Activated T-cell treated with anti-CD3 and anti-CD28 coated beads, Interleukin-2, amount 50 U/mL, for 24 hours (primary cell): ENCODE results near the gene ISG20L2.

Source experiments
- DNase-seq: peaks from one replicate; pipeline ENCODE4 v3.0.0-alpha.2; 2020
- H3K27ac Mint-ChIP-seq: 2 replicates; pipeline ENCODE4 v1.8.0; 2020; ENCODE audit warnings: mild to moderate bottlenecking, mixed read lengths
- H3K27me3 Mint-ChIP-seq: 2 replicates; pipeline ENCODE4 v1.8.0; 2020; ENCODE audit warnings: mixed read lengths
- H3K36me3 Mint-ChIP-seq: 2 replicates; pipeline ENCODE4 v1.8.0; 2020; ENCODE audit warnings: low read depth, mixed read lengths
- H3K4me1 Mint-ChIP-seq: 2 replicates; pipeline ENCODE4 v1.8.0; 2020; ENCODE audit warnings: low read depth, mixed read lengths
- H3K4me3 Mint-ChIP-seq: 2 replicates; pipeline ENCODE4 v1.8.0; 2020; ENCODE audit warnings: mild to moderate bottlenecking, moderate library complexity, mixed read lengths
- H3K9me3 Mint-ChIP-seq: 2 replicates; pipeline ENCODE4 v1.8.0; 2020; ENCODE audit warnings: mixed read lengths

ISG20L2 gene

GRCh38 chr1:156682166-156682890 is 46.2 kb downstream of the ISG20L2 start:
- Mint-ChIP-seq H3K36me3 (no peaks in the 10 kb centered on the region), H3K4me1 (peaks cover 29% of the 10 kb centered on the region), H3K9me3 (no peaks in the 10 kb centered on the region), H3K27me3 (peaks cover 58% of the 10 kb centered on the region), H3K27ac (no peak overlapping the region), H3K4me3 (no peak overlapping the region)
- DNase-seq = no peak

GRCh38 chr1:156681196-156681960 is 47.2 kb downstream of the ISG20L2 start:
- Mint-ChIP-seq H3K4me3 (no peak overlapping the region), H3K27me3 (peaks cover 64% of the 10 kb centered on the region), H3K27ac (no peak overlapping the region), H3K9me3 (no peaks in the 10 kb centered on the region), H3K4me1 (peaks cover 32% of the 10 kb centered on the region), H3K36me3 (no peaks in the 10 kb centered on the region)
- no peak for DNase-seq

GRCh38 chr1:156680056-156680455 is 48.5 kb downstream of the ISG20L2 start:
- Mint-ChIP-seq H3K27me3 (peaks cover 73% of the 10 kb centered on the region), H3K4me1 (peaks cover 32% of the 10 kb centered on the region), H3K4me3 (no peak overlapping the region), H3K9me3 (no peaks in the 10 kb centered on the region), H3K36me3 (no peaks in the 10 kb centered on the region), H3K27ac (no peak overlapping the region)
- DNase-seq = no peak

- Mint-ChIP-seq H3K27me3 (peaks cover 75% of the 10 kb centered on the region), H3K9me3 (no peaks in the 10 kb centered on the region), H3K4me1 (peaks cover 14% of the 10 kb centered on the region), H3K27ac (no peak overlapping the region), H3K36me3 (no peaks in the 10 kb centered on the region), H3K4me3 (no peak overlapping the region)
- DNase-seq = peak; percentile 60
Observed at GRCh38 chr1:156677616-156678596, 50.7 kb downstream of the ISG20L2 start.

- peak within 1 kb of the TSS; percentile 40 for H3K4me3 Mint-ChIP-seq
- H3K27ac Mint-ChIP-seq = no peak within 1 kb of the TSS
- peak; percentile 35 for DNase-seq
- H3K27me3 Mint-ChIP-seq = peaks cover 71% of the 10 kb centered on the region
- no peaks in the 10 kb centered on the region for H3K36me3 Mint-ChIP-seq
- peaks cover 14% of the 10 kb centered on the region for H3K4me1 Mint-ChIP-seq
- H3K9me3 Mint-ChIP-seq = no peaks in the 10 kb centered on the region
Observed at GRCh38 chr1:156676820-156677615, 51.5 kb downstream of the ISG20L2 start, which contains the start of gene NES. Gene NES (minus strand): TSS chr1:156677407. CDS start chr1:156677264, 143 bp downstream.

GRCh38 chr1:156676114-156676819 is 52.3 kb downstream of the ISG20L2 start:
- Mint-ChIP-seq H3K4me1 (peaks cover 14% of the 10 kb centered on the region), H3K9me3 (no peaks in the 10 kb centered on the region), H3K36me3 (no peaks in the 10 kb centered on the region), H3K27ac (no peak overlapping the region), H3K27me3 (peaks cover 65% of the 10 kb centered on the region), H3K4me3 (no peak overlapping the region)
- DNase-seq = no peak

- H3K4me3 Mint-ChIP-seq = no peak overlapping the region
- no peaks in the 10 kb centered on the region for H3K9me3 Mint-ChIP-seq
- no peaks in the 10 kb centered on the region for H3K36me3 Mint-ChIP-seq
- DNase-seq = no peak
- H3K27ac Mint-ChIP-seq = no peak overlapping the region
- peaks cover 60% of the 10 kb centered on the region for H3K27me3 Mint-ChIP-seq
- peaks cover 14% of the 10 kb centered on the region for H3K4me1 Mint-ChIP-seq
Observed at GRCh38 chr1:156675210-156676113, 53.1 kb downstream of the ISG20L2 start.

- H3K4me3 Mint-ChIP-seq = no peak overlapping the region
- DNase-seq = no peak
- H3K36me3 Mint-ChIP-seq = no peaks in the 10 kb centered on the region
- peaks cover 14% of the 10 kb centered on the region for H3K4me1 Mint-ChIP-seq
- H3K9me3 Mint-ChIP-seq = no peaks in the 10 kb centered on the region
- no peak overlapping the region for H3K27ac Mint-ChIP-seq
- peaks cover 43% of the 10 kb centered on the region for H3K27me3 Mint-ChIP-seq
Observed at GRCh38 chr1:156673387-156674121, 55.0 kb downstream of the ISG20L2 start.
